T-cell (primary cell): ENCODE results near the gene KCNG4. TPM values are rescaled to one million over a fixed set of nuclear protein-coding genes. Genes with fewer than 3 reads are reported as not detected.

ENCODE experiments used
- ATAC-seq, 4 experiments: fragments of 200-7000 bp in 3 of 4; fragments of 150-1000 bp in 1 of 4; cut with Tn5 transposase; replicated peaks in 1 of 4; 1 replicate in 3 of 4; 2 replicates in 1 of 4; pipeline ENCODE4 v1.10.0; 2021; ENCODE audit warnings: moderate library complexity in 3 of 4, mild to moderate bottlenecking in 2 of 4, moderate number of reproducible peaks in 1 of 4
- CTCF ChIA-PET, 2 donors: fragments of 300-600 bp; sonication (Branson Sonifier 250); formaldehyde crosslinking; loops; one replicate each; lab custom pipeline; 2022; ENCODE audit warnings: antibody characterized with exemption in 2 of 2; lab: Charles Lee
- POLR2A ChIA-PET, 2 donors: fragments of 300-600 bp; sonication (Branson Sonifier 250); formaldehyde crosslinking; loops; one replicate each; lab custom pipeline; 2022; ENCODE audit warnings: antibody characterized with exemption in 2 of 2; lab: Charles Lee
- DNase-seq, 35 experiments: peaks; one replicate each; pipeline versions ENCODE4 v3.0.0 to v3.0.0-alpha.2; 2013 to 2023
- H3K27ac ChIP-seq: one replicate; pipeline ENCODE4 v1.5.1; 2013; ENCODE audit warnings: low read length
- H3K27me3 ChIP-seq, 2 experiments: replicated peaks in 1 of 2; 1 replicate in 1 of 2; 2 replicates in 1 of 2; pipeline versions ENCODE4 v1.6.1 to v1.7.0; 2013; ENCODE audit warnings: low read length in 1 of 2, mixed read lengths in 1 of 2; ENCODE audit not compliant: control insufficient read depth in 2 of 2, insufficient read depth in 2 of 2; ENCODE audit errors: extremely low read depth in 1 of 2
- H3K36me3 ChIP-seq, 2 donors: 1 replicate in 1 of 2; 2 replicates in 1 of 2; pipeline versions ENCODE4 v1.6.1 to v1.7.0; 2013; ENCODE audit warnings: low read length in 1 of 2; ENCODE audit not compliant: control insufficient read depth in 2 of 2, insufficient read depth in 1 of 2; ENCODE audit errors: extremely low read depth in 1 of 2
- H3K4me1 ChIP-seq, 2 experiments: 1 replicate in 1 of 2; 2 replicates in 1 of 2; pipeline versions ENCODE4 v1.6.1 to v1.7.0; 2013; ENCODE audit warnings: low read length in 2 of 2, mixed read lengths in 1 of 2; ENCODE audit not compliant: insufficient read depth in 2 of 2, control insufficient read depth in 1 of 2; ENCODE audit errors: extremely low read depth in 1 of 2
- H3K4me3 ChIP-seq, 2 donors: 1 replicate in 1 of 2; 2 replicates in 1 of 2; pipeline versions ENCODE4 v1.5.1 to v1.7.0; 2013; ENCODE audit warnings: mild to moderate bottlenecking in 2 of 2, low read length in 1 of 2, moderate library complexity in 1 of 2; ENCODE audit not compliant: control insufficient read depth in 1 of 2; ENCODE audit errors: extremely low read depth in 1 of 2
- H3K9me3 ChIP-seq: 2 replicates; pipeline ENCODE4 v1.7.0; 2013
- H3K27ac Mint-ChIP-seq, 2 donors: one replicate each; pipeline ENCODE4 v1.8.0; 2020 to 2021; ENCODE audit warnings: mild to moderate bottlenecking in 2 of 2, mixed read lengths in 2 of 2
- H3K27me3 Mint-ChIP-seq, 2 donors: one replicate each; pipeline ENCODE4 v1.8.0; 2021 to 2022; ENCODE audit warnings: mixed read lengths in 2 of 2
- H3K36me3 Mint-ChIP-seq: one replicate; pipeline ENCODE4 v1.8.0; 2021; ENCODE audit warnings: mixed read lengths
- H3K4me1 Mint-ChIP-seq, 3 donors: one replicate each; pipeline ENCODE4 v1.8.0; 2020 to 2022; ENCODE audit warnings: mixed read lengths in 3 of 3, mild to moderate bottlenecking in 1 of 3
- H3K4me3 Mint-ChIP-seq, 3 donors: one replicate each; pipeline ENCODE4 v1.8.0; 2020 to 2022; ENCODE audit warnings: mild to moderate bottlenecking in 3 of 3, mixed read lengths in 3 of 3, moderate library complexity in 3 of 3
- H3K9me3 Mint-ChIP-seq, 3 donors: one replicate each; pipeline ENCODE4 v1.8.0; 2020 to 2022; ENCODE audit warnings: mixed read lengths in 3 of 3
- WGBS: methylation state at CpG from one replicate; pipeline ENCODE4 v1.1.5; 2013; ENCODE audit warnings: missing lambda C conversion rate; ENCODE audit not compliant: insufficient coverage; 5-methylcytosine and 5-hydroxymethylcytosine counted together
- total RNA-seq, 35 experiments: library from RNA in 6 of 35; stranded (reverse) in 6 of 35; fragments of 120-200 nt in 1 of 35; gene quantifications; one replicate each; pipeline versions ENCODE4 v1.2.1 to v1.2.4 and lab custom pipeline; 2013 to 2026

The KCNG4 gene
- total RNA-seq, 5 donors from 2014 or later (not counting 1 experiment from before 2014, with no cell fraction given), result not detected

- Mint-ChIP-seq H3K36me3 (no peaks in the 10 kb centered on the region), H3K4me3 (no peak overlapping the region), H3K9me3 (no peaks in the 10 kb centered on the region), H3K27ac (no peak overlapping the region), H3K27me3 (peaks cover 19 to 48% of the 10 kb centered on the region in 2 donors), H3K4me1 (no peaks in the 10 kb centered on the region)
- Histone ChIP-seq H3K27me3 (peaks cover 0 to 22% of the 10 kb centered on the region in 2 experiments), H3K27ac (no peak overlapping the region), H3K9me3 (no peaks in the 10 kb centered on the region), H3K36me3 (no peaks in the 10 kb centered on the region), H3K4me3 (no peak overlapping the region), H3K4me1 (no peaks in the 10 kb centered on the region)
- ATAC-seq, result no peak
- DNase-seq, result no peak
- WGBS, result 84% methylated on average over 21 of the region's 23 CpGs
- CTCF ChIA-PET, result no interaction called here
- POLR2A ChIA-PET, result no interaction called here
Measured at GRCh38 chr16:84260766-84261554, 21.1 kb upstream of the KCNG4 start.

GRCh38 chr16:84259691-84260090 lies 19.9 kb upstream of the KCNG4 start:
- no peaks in the 10 kb centered on the region for H3K36me3 Mint-ChIP-seq
- H3K27ac Mint-ChIP-seq, result no peak overlapping the region
- no peak overlapping the region for H3K4me3 Mint-ChIP-seq
- Histone ChIP-seq H3K4me3 (no peak overlapping the region), H3K27me3 (peaks cover 2 to 22% of the 10 kb centered on the region in 2 experiments), H3K4me1 (no peaks in the 10 kb centered on the region), H3K36me3 (no peaks in the 10 kb centered on the region), H3K27ac (no peak overlapping the region), H3K9me3 (no peaks in the 10 kb centered on the region)
- peaks cover 19 to 46% of the 10 kb centered on the region in 2 donors for H3K27me3 Mint-ChIP-seq
- CTCF ChIA-PET, result no interaction called here
- WGBS, result no CpG with 5 or more reads among the region's 3 CpGs
- ATAC-seq, result no peak
- H3K9me3 Mint-ChIP-seq, result no peaks in the 10 kb centered on the region
- POLR2A ChIA-PET, result interaction anchor here in 1 of 2 donors (0.8 kb wide), 1 partner anchor 1998 kb away, joined by 5 read pairs; no protein-coding TSS in a partner anchor
- DNase-seq, result no peak
- no peaks in the 10 kb centered on the region for H3K4me1 Mint-ChIP-seq

GRCh38 chr16:84258266-84258665 lies 18.5 kb upstream of the KCNG4 start:
- H3K4me3 Mint-ChIP-seq, result no peak overlapping the region
- no peaks in the 10 kb centered on the region for H3K4me1 Mint-ChIP-seq
- CTCF ChIA-PET, result no interaction called here
- Histone ChIP-seq H3K9me3 (no peaks in the 10 kb centered on the region), H3K27me3 (peaks cover 2 to 16% of the 10 kb centered on the region in 2 experiments), H3K4me1 (no peaks in the 10 kb centered on the region), H3K4me3 (no peak overlapping the region), H3K27ac (no peak overlapping the region), H3K36me3 (no peaks in the 10 kb centered on the region)
- no peaks in the 10 kb centered on the region for H3K36me3 Mint-ChIP-seq
- ATAC-seq (no peak), DNase-seq (no peak)
- no peak overlapping the region for H3K27ac Mint-ChIP-seq
- H3K9me3 Mint-ChIP-seq, result no peaks in the 10 kb centered on the region
- POLR2A ChIA-PET, result no interaction called here
- peaks cover 19 to 44% of the 10 kb centered on the region in 2 donors for H3K27me3 Mint-ChIP-seq
- no CpG with 5 or more reads among the region's 11 CpGs for WGBS

GRCh38 chr16:84255050-84255810 lies 15.4 kb upstream of the KCNG4 start:
- ATAC-seq (no peak), DNase-seq (no peak)
- Histone ChIP-seq H3K4me1 (no peaks in the 10 kb centered on the region), H3K4me3 (no peak overlapping the region), H3K36me3 (no peaks in the 10 kb centered on the region), H3K27ac (no peak overlapping the region), H3K9me3 (no peaks in the 10 kb centered on the region), H3K27me3 (peaks cover 2 to 28% of the 10 kb centered on the region in 2 experiments)
- H3K27me3 Mint-ChIP-seq, result peaks cover 39 to 53% of the 10 kb centered on the region in 2 donors
- no peak overlapping the region for H3K27ac Mint-ChIP-seq
- WGBS, result 86% methylated on average over 3 of the region's 4 CpGs
- H3K9me3 Mint-ChIP-seq, result no peaks in the 10 kb centered on the region
- H3K4me3 Mint-ChIP-seq, result no peak overlapping the region
- CTCF ChIA-PET, result no interaction called here
- POLR2A ChIA-PET, result no interaction called here
- H3K4me1 Mint-ChIP-seq, result no peaks in the 10 kb centered on the region
- H3K36me3 Mint-ChIP-seq, result no peaks in the 10 kb centered on the region

GRCh38 chr16:84254062-84254461 lies 14.2 kb upstream of the KCNG4 start:
- Mint-ChIP-seq H3K27me3 (peaks cover 40 to 50% of the 10 kb centered on the region in 2 donors), H3K4me1 (no peaks in the 10 kb centered on the region), H3K9me3 (no peaks in the 10 kb centered on the region), H3K36me3 (no peaks in the 10 kb centered on the region), H3K4me3 (no peak overlapping the region), H3K27ac (no peak overlapping the region)
- Histone ChIP-seq H3K36me3 (no peaks in the 10 kb centered on the region), H3K9me3 (no peaks in the 10 kb centered on the region), H3K27me3 (peaks cover 2 to 28% of the 10 kb centered on the region in 2 experiments), H3K4me1 (no peaks in the 10 kb centered on the region), H3K4me3 (no peak overlapping the region), H3K27ac (no peak overlapping the region)
- DNase-seq (no peak), ATAC-seq (no peak)
- ChIA-PET CTCF (no interaction called here), POLR2A (no interaction called here)
- 29% methylated on average over 1 of the region's 4 CpGs for WGBS

- peaks cover 2 to 27% of the 10 kb centered on the region in 2 experiments for H3K27me3 ChIP-seq
- 100% methylated on average over 1 of the region's 4 CpGs for WGBS
- ChIA-PET POLR2A (no interaction called here), CTCF (no interaction called here)
- H3K36me3 ChIP-seq, result no peaks in the 10 kb centered on the region
- no peak overlapping the region for H3K27ac ChIP-seq
- H3K9me3 ChIP-seq, result no peaks in the 10 kb centered on the region
- no peaks in the 10 kb centered on the region for H3K4me1 ChIP-seq
- Mint-ChIP-seq H3K4me1 (no peaks in the 10 kb centered on the region), H3K9me3 (no peaks in the 10 kb centered on the region), H3K4me3 (no peak overlapping the region), H3K27ac (no peak overlapping the region), H3K36me3 (no peaks in the 10 kb centered on the region), H3K27me3 (peaks cover 38 to 48% of the 10 kb centered on the region in 2 donors)
- DNase-seq (no peak), ATAC-seq (no peak)
- H3K4me3 ChIP-seq, result no peak overlapping the region
Measured at GRCh38 chr16:84253173-84253572, 13.4 kb upstream of the KCNG4 start.
